ENCODE results near the gene IQUB.
"Not testable (repeated sequence)": the region's sequence is repeated elsewhere in the genome, so short reads cannot be mapped to it uniquely, and the experiment has no call there.

Gene IQUB

GRCh38 chr7:123485187-123485586, 49.2 kb downstream of the IQUB start:
- DNase-seq: no peak

GRCh38 chr7:123484199-123484598, 50.2 kb downstream of the IQUB start:
- DNase-seq: no peak

- DNase-seq: no peak
Observed at GRCh38 chr7:123480107-123480506, 54.3 kb downstream of the IQUB start.

- DNase-seq: not testable (repeated sequence)
Observed at GRCh38 chr7:123478056-123478455, 56.3 kb downstream of the IQUB start.

- no peak for DNase-seq
Observed at GRCh38 chr7:123472750-123473445, 61.5 kb downstream of the IQUB start.

- DNase-seq: no peak
Observed at GRCh38 chr7:123472327-123472726, 62.1 kb downstream of the IQUB start.

- DNase-seq: no peak
Observed at GRCh38 chr7:123468303-123468702, 66.1 kb downstream of the IQUB start.

- no peak for DNase-seq
Observed at GRCh38 chr7:123463890-123464289, 70.5 kb downstream of the IQUB start.

- DNase-seq: no peak
Observed at GRCh38 chr7:123460616-123461015, 73.8 kb downstream of the IQUB start.

GRCh38 chr7:123455965-123456470, 78.4 kb downstream of the IQUB start:
- no peak for DNase-seq

- DNase-seq: no peak
Observed at GRCh38 chr7:123440101-123440548, 94.3 kb downstream of the IQUB start.

- DNase-seq: no peak
Observed at GRCh38 chr7:123439191-123439590, 95.2 kb downstream of the IQUB start.

GRCh38 chr7:123437447-123437995, 96.9 kb downstream of the IQUB start:
- no peak for DNase-seq

GRCh38 chr7:123435080-123435700, 99.2 kb downstream of the IQUB start:
- no peak for DNase-seq

- DNase-seq: no peak
Observed at GRCh38 chr7:123433665-123434064, 100.7 kb downstream of the IQUB start.

- DNase-seq: no peak
Observed at GRCh38 chr7:123432601-123433000, 101.8 kb downstream of the IQUB start.

- DNase-seq: no peak
Observed at GRCh38 chr7:123431075-123431614, 103.2 kb downstream of the IQUB start.

GRCh38 chr7:123425246-123425645, 109.1 kb downstream of the IQUB start:
- DNase-seq: no peak

GRCh38 chr7:123424463-123424862, 109.9 kb downstream of the IQUB start:
- DNase-seq: no peak

GRCh38 chr7:123423622-123424021, 110.8 kb downstream of the IQUB start:
- DNase-seq: no peak

GRCh38 chr7:123417580-123417979, 116.8 kb downstream of the IQUB start:
- DNase-seq: no peak

GRCh38 chr7:123415625-123416024, 118.8 kb downstream of the IQUB start:
- no peak for DNase-seq

- DNase-seq: no peak
Observed at GRCh38 chr7:123410273-123410904, 124.0 kb downstream of the IQUB start.

Measured in midbrain (tissue), 1 donor.